HCT116 (cell line): ENCODE results near the gene CDH4. TPM values are rescaled to one million over a fixed set of nuclear protein-coding genes. Genes with fewer than 3 reads are reported as not detected.

Experiments
- ATAC-seq: fragments of 200-7000 bp; cut with Tn5 transposase; 2 replicates; pipeline ENCODE4 v1.9.1; 2020; ENCODE audit warnings: mild to moderate bottlenecking, moderate library complexity
- BruUV-seq: library from RNA; stranded (reverse); fragments of 400-500 nt; replicated peaks from 2 replicates; lab custom pipeline; 2021; lab: Mats Ljungman, UMichigan
- CTCF ChIA-PET: fragments of 300-600 bp; sonication (Branson Sonifier 250); formaldehyde crosslinking; loops from one replicate; lab custom pipeline; 2021; ENCODE audit warnings: antibody characterized with exemption; lab: Charles Lee
- POLR2A ChIA-PET: fragments of 300-600, 350-600 bp; sonication (Branson Sonifier 250); formaldehyde crosslinking; loops from one replicate; lab custom pipeline; 2021; ENCODE audit warnings: antibody characterized with exemption; lab: Charles Lee
- RAD21 ChIA-PET, 2 experiments: fragments of 300-600 bp; sonication (Branson Sonifier 250); formaldehyde crosslinking; loops; one replicate each; lab custom pipeline; 2023; ENCODE audit warnings: low total read pairs in 2 of 2; ENCODE audit not compliant: uncharacterized antibody in 2 of 2, unreplicated experiment in 2 of 2, low non-redundant PET in 1 of 2; lab: Charles Lee
- DNase-seq: peaks from one replicate; pipeline ENCODE4 v3.0.0-alpha.2; 2010; ENCODE audit warnings: low read depth, low spot score
- H2AFZ ChIP-seq: fragments of 200-600 bp; shearing (Covaris generic), sonication (generic); 2 replicates; pipeline ENCODE4 v1.6.1; 2017; ENCODE audit warnings: low read depth, mixed run types, mixed read lengths, antibody characterized with exemption, low read length; ENCODE audit not compliant: poor library complexity, severe bottlenecking
- H3K27ac ChIP-seq: 2 replicates; pipeline ENCODE4 v1.5.1; 2012; ENCODE audit warnings: low read depth, low read length
- H3K27me3 ChIP-seq: fragments of 200-600 bp; sonication (generic); 2 replicates; pipeline ENCODE4 v1.6.1; 2016; ENCODE audit warnings: mixed run types, low read length, mixed read lengths; ENCODE audit not compliant: insufficient read depth
- H3K36me3 ChIP-seq, 2 experiments: fragments of 200-500 bp in 1 of 2; fragments of 200-600 bp in 1 of 2; sonication (Bioruptor generic) in 1 of 2; sonication (generic) in 1 of 2; 2 replicates each; pipeline versions ENCODE4 v1.5.1 to v1.6.1; 2014 to 2016; ENCODE audit warnings: low read length in 2 of 2, inconsistent platforms in 1 of 2, mixed read lengths in 1 of 2, mixed run types in 1 of 2; ENCODE audit not compliant: insufficient read depth in 2 of 2, control insufficient read depth in 1 of 2
- H3K4me1 ChIP-seq, 2 experiments: fragments of 200-600 bp in 1 of 2; sonication (generic) in 1 of 2; 2 replicates each; pipeline versions ENCODE4 v1.5.1 to v1.6.1; 2012 to 2017; ENCODE audit warnings: low read length in 2 of 2, inconsistent platforms in 1 of 2, mild to moderate bottlenecking in 1 of 2, mixed read lengths in 1 of 2, mixed run types in 1 of 2, moderate library complexity in 1 of 2; ENCODE audit not compliant: insufficient read depth in 2 of 2, control insufficient read depth in 1 of 2
- H3K4me2 ChIP-seq: fragments of 200-600 bp; sonication (generic); 2 replicates; pipeline ENCODE4 v1.6.1; 2017; ENCODE audit warnings: mixed run types, low read length, mixed read lengths
- H3K4me3 ChIP-seq, 2 experiments: fragments of 200-600 bp in 1 of 2; sonication (generic) in 1 of 2; replicated peaks in 1 of 2; 2 replicates each; pipeline ENCODE4 v1.5.1; 2011 to 2016; ENCODE audit warnings: low read length in 2 of 2, control low read depth in 1 of 2, low read depth in 1 of 2, mild to moderate bottlenecking in 1 of 2, mixed read lengths in 1 of 2, mixed run types in 1 of 2
- H3K79me2 ChIP-seq: fragments of 200-600 bp; sonication (generic); 2 replicates; pipeline ENCODE4 v1.6.1; 2017; ENCODE audit warnings: mild to moderate bottlenecking, mixed run types, low read length, moderate library complexity, mixed read lengths; ENCODE audit not compliant: insufficient read depth
- H3K9ac ChIP-seq: fragments of 200-600 bp; sonication (generic); 2 replicates; pipeline ENCODE4 v1.6.1; 2016; ENCODE audit warnings: low read length, mixed read lengths
- H3K9me2 ChIP-seq: fragments of 200-600 bp; sonication (generic), shearing (Covaris generic); 2 replicates; pipeline ENCODE4 v1.6.1; 2017; ENCODE audit warnings: mixed run types, mild to moderate bottlenecking, moderate library complexity; ENCODE audit not compliant: insufficient read depth
- H3K9me3 ChIP-seq, 2 experiments: fragments of 200-500 bp in 1 of 2; fragments of 200-600 bp in 1 of 2; sonication (Bioruptor generic) in 1 of 2; sonication (generic) in 1 of 2; 2 replicates each; pipeline ENCODE4 v1.6.1; 2014 to 2017; ENCODE audit warnings: low read length in 2 of 2, mixed read lengths in 2 of 2, inconsistent platforms in 1 of 2, low read depth in 1 of 2, mild to moderate bottlenecking in 1 of 2, mixed run types in 1 of 2, moderate library complexity in 1 of 2; ENCODE audit not compliant: control insufficient read depth in 1 of 2, insufficient read depth in 1 of 2
- H4K20me1 ChIP-seq: fragments of 200-600 bp; sonication (generic), shearing (Covaris generic); 2 replicates; pipeline ENCODE4 v1.6.1; 2017; ENCODE audit warnings: mixed run types, mild to moderate bottlenecking, moderate library complexity; ENCODE audit not compliant: insufficient read depth
- ELF1 ChIP-seq: IDR thresholded peaks from 2 replicates; pipeline ENCODE4 v1.6.1; 2012; ENCODE audit warnings: low read depth, borderline replicate concordance
- EZH2 ChIP-seq: fragments of 200-600 bp; sonication (generic); IDR thresholded peaks from 2 replicates; pipeline ENCODE4 v1.6.1; 2017; ENCODE audit warnings: antibody characterized with exemption, mixed run types
- EZH2phosphoT487 ChIP-seq: fragments of 200-600 bp; IDR thresholded peaks from 2 replicates; pipeline ENCODE4 v1.6.1; 2018; ENCODE audit warnings: antibody characterized with exemption, borderline replicate concordance
- FOSL1 ChIP-seq: IDR thresholded peaks from 2 replicates; pipeline ENCODE4 v1.6.1; 2012; ENCODE audit warnings: low read depth
- JUND ChIP-seq: IDR thresholded peaks from 2 replicates; pipeline ENCODE4 v1.6.1; 2012
- POLR2A ChIP-seq: IDR thresholded peaks from 2 replicates; pipeline ENCODE4 v1.7.0; 2011; ENCODE audit warnings: borderline replicate concordance; ENCODE audit not compliant: insufficient read depth, insufficient read length; ENCODE audit errors: extremely low read depth
- POLR2AphosphoS5 ChIP-seq: IDR thresholded peaks from 2 replicates; pipeline ENCODE4 v1.6.1; 2011; ENCODE audit warnings: mild to moderate bottlenecking, low read depth, low read length, moderate library complexity
- RAD21 ChIP-seq: IDR thresholded peaks from 2 replicates; pipeline ENCODE4 v1.6.1; 2012; ENCODE audit warnings: low read depth, mild to moderate bottlenecking
- SIN3A ChIP-seq: IDR thresholded peaks from 2 replicates; pipeline ENCODE4 v1.6.1; 2012; ENCODE audit warnings: low read depth
- SRF ChIP-seq: IDR thresholded peaks from 2 replicates; pipeline ENCODE4 v1.6.1; 2012; ENCODE audit warnings: low read depth
- YY1 ChIP-seq: IDR thresholded peaks from 2 replicates; pipeline ENCODE4 v1.6.1; 2011; ENCODE audit warnings: low read length, low read depth, moderate library complexity, mild to moderate bottlenecking; ENCODE audit not compliant: insufficient replicate concordance; ENCODE audit errors: extremely low read depth
- ZFX ChIP-seq: fragments of 450-650 bp; IDR thresholded peaks from 2 replicates; pipeline ENCODE4 v1.6.1; 2017
- intact Hi-C: fragments of 100-400 bp; cut with micrococcal nuclease; formaldehyde crosslinking; loops from 2 replicates; pipeline ENCODE4 v1.10.0; 2022
- total RNA-seq: library from RNA; stranded (reverse); gene quantifications from one replicate; pipeline ENCODE4 v1.2.1, GENCODE V29; 2021; ENCODE audit not compliant: unreplicated experiment
- TF ChIP-seq, protein P1 (sequence below): IDR thresholded peaks from 2 replicates; pipeline ENCODE4 v1.6.1; 2012; ENCODE audit warnings: low read depth
- TF ChIP-seq, protein P2 (sequence below), 3 experiments: fragments of 200-600 bp in 1 of 3; sonication (generic) in 1 of 3; IDR thresholded peaks in 2 of 3; conservative IDR thresholded peaks in 1 of 3; 2 replicates each; pipeline ENCODE4 v1.5.1; 2012 to 2017; ENCODE audit warnings: low read depth in 2 of 3, low read length in 2 of 3, antibody characterized with exemption in 1 of 3, borderline replicate concordance in 1 of 3, control low read depth in 1 of 3, mild to moderate bottlenecking in 1 of 3, mixed read lengths in 1 of 3, mixed run types in 1 of 3, moderate library complexity in 1 of 3; ENCODE audit not compliant: insufficient read depth in 1 of 3
- TF ChIP-seq, protein P3 (sequence below): IDR thresholded peaks from 2 replicates; pipeline ENCODE4 v1.6.1; 2012

CDH4 gene
- total RNA-seq, 1 experiment from 2014 or later = not detected

DNA sequence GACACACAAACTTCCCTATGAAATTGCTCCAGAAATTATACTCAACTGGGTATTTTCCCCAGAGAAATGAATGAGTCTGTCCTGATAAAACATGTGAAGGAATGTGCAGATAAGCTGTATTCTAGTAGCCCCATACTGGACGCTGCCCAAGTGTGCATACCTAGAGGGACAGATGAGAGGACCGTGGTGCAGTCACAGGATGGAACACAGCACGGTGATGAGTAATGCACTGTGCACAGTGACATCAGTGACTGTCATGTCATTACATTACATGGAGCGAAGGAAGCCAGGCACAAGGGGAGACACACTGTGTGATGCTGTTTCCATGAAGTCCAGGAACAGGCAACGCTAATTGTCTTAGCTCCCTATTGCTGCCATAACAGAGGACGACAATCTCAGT, 155.5 kb downstream of the CDH4 start:
- POLR2A ChIA-PET = no interaction called here
- Histone ChIP-seq H3K4me2 (no peak overlapping the region), H4K20me1 (no peaks in the 10 kb centered on the region), H3K4me1 (no peaks in the 10 kb centered on the region), H3K4me3 (no peak overlapping the region), H3K9ac (no peak overlapping the region), H2AFZ (no peak overlapping the region), H3K36me3 (no peaks in the 10 kb centered on the region), H3K27ac (no peak overlapping the region), H3K9me3 (no peaks in the 10 kb centered on the region; a peak in 2 of 4 replicates), H3K9me2 (no peaks in the 10 kb centered on the region), H3K27me3 (no peaks in the 10 kb centered on the region), H3K79me2 (no peaks in the 10 kb centered on the region)
- BruUV-seq = no TSS peak
- ATAC-seq (no peak), DNase-seq (no peak)
- intact Hi-C loops = no loop called here
- TF ChIP-seq EZH2phosphoT487 = no peak
- TF ChIP-seq, protein P1, sequence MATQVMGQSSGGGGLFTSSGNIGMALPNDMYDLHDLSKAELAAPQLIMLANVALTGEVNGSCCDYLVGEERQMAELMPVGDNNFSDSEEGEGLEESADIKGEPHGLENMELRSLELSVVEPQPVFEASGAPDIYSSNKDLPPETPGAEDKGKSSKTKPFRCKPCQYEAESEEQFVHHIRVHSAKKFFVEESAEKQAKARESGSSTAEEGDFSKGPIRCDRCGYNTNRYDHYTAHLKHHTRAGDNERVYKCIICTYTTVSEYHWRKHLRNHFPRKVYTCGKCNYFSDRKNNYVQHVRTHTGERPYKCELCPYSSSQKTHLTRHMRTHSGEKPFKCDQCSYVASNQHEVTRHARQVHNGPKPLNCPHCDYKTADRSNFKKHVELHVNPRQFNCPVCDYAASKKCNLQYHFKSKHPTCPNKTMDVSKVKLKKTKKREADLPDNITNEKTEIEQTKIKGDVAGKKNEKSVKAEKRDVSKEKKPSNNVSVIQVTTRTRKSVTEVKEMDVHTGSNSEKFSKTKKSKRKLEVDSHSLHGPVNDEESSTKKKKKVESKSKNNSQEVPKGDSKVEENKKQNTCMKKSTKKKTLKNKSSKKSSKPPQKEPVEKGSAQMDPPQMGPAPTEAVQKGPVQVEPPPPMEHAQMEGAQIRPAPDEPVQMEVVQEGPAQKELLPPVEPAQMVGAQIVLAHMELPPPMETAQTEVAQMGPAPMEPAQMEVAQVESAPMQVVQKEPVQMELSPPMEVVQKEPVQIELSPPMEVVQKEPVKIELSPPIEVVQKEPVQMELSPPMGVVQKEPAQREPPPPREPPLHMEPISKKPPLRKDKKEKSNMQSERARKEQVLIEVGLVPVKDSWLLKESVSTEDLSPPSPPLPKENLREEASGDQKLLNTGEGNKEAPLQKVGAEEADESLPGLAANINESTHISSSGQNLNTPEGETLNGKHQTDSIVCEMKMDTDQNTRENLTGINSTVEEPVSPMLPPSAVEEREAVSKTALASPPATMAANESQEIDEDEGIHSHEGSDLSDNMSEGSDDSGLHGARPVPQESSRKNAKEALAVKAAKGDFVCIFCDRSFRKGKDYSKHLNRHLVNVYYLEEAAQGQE = no peak
- TF ChIP-seq JUND = no peak
- no peak for TF ChIP-seq SIN3A
- no peak for TF ChIP-seq SRF
- TF ChIP-seq POLR2A = no peak
- no peak for TF ChIP-seq ZFX
- TF ChIP-seq, protein P2, sequence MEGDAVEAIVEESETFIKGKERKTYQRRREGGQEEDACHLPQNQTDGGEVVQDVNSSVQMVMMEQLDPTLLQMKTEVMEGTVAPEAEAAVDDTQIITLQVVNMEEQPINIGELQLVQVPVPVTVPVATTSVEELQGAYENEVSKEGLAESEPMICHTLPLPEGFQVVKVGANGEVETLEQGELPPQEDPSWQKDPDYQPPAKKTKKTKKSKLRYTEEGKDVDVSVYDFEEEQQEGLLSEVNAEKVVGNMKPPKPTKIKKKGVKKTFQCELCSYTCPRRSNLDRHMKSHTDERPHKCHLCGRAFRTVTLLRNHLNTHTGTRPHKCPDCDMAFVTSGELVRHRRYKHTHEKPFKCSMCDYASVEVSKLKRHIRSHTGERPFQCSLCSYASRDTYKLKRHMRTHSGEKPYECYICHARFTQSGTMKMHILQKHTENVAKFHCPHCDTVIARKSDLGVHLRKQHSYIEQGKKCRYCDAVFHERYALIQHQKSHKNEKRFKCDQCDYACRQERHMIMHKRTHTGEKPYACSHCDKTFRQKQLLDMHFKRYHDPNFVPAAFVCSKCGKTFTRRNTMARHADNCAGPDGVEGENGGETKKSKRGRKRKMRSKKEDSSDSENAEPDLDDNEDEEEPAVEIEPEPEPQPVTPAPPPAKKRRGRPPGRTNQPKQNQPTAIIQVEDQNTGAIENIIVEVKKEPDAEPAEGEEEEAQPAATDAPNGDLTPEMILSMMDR (IDR thresholded peaks at IDR 0.05 in 2 of 3, conservative IDR thresholded peaks at IDR 0.05 in 1 of 3; ENCODE audit: borderline replicate concordance in 1 of 3, insufficient read depth in 1 of 3, low read depth in 2 of 3, low read length in 2 of 3) = no peak
- no peak for TF ChIP-seq ELF1
- TF ChIP-seq POLR2AphosphoS5 = no peak
- no peak for TF ChIP-seq EZH2
- no peak for TF ChIP-seq FOSL1
- TF ChIP-seq, protein P3, sequence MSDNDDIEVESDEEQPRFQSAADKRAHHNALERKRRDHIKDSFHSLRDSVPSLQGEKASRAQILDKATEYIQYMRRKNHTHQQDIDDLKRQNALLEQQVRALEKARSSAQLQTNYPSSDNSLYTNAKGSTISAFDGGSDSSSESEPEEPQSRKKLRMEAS = no peak
- TF ChIP-seq YY1 = no peak
- TF ChIP-seq RAD21 = no peak
- RAD21 ChIA-PET = no interaction called here
- CTCF ChIA-PET = no interaction called here
